Parathyroid adenoma (tissue), 2 donors: Measurements from ENCODE around the gene VCAN.

Source experiments
- H2AFZ ChIP-seq: fragments of 300-600 bp; sonication (generic); one replicate; pipeline ENCODE4 v1.7.0; 2017; ENCODE audit warnings: antibody characterized with exemption, mild to moderate bottlenecking
- H3K27ac ChIP-seq: fragments of 300-600 bp; sonication (generic); one replicate; pipeline ENCODE4 v1.7.0; 2017
- H3K27me3 ChIP-seq: fragments of 300-600 bp; sonication (generic); one replicate; pipeline ENCODE4 v1.7.0; 2017; ENCODE audit warnings: low read length; ENCODE audit not compliant: control insufficient read depth, insufficient read depth
- H3K36me3 ChIP-seq: fragments of 300-600 bp; sonication (generic); one replicate; pipeline ENCODE4 v1.7.0; 2017; ENCODE audit warnings: low read length; ENCODE audit not compliant: control insufficient read depth, insufficient read depth
- H3K4me1 ChIP-seq: fragments of 300-600 bp; sonication (generic); one replicate; pipeline ENCODE4 v1.7.0; 2017; ENCODE audit warnings: control low read depth
- H3K4me2 ChIP-seq: fragments of 300-600 bp; sonication (generic); one replicate; pipeline ENCODE4 v1.7.0; 2017; ENCODE audit warnings: low read length
- H3K4me3 ChIP-seq: fragments of 300-600 bp; sonication (generic); one replicate; pipeline ENCODE4 v1.7.0; 2017; ENCODE audit warnings: low read depth, low read length
- H3K79me2 ChIP-seq: fragments of 300-600 bp; sonication (generic); one replicate; pipeline ENCODE4 v1.7.0; 2017; ENCODE audit warnings: control low read depth
- H3K9ac ChIP-seq: fragments of 300-600 bp; sonication (generic); one replicate; pipeline ENCODE4 v1.7.0; 2017; ENCODE audit warnings: mild to moderate bottlenecking
- H3K9me3 ChIP-seq: fragments of 300-600 bp; sonication (generic); one replicate; pipeline ENCODE4 v1.7.0; 2017; ENCODE audit warnings: low read length; ENCODE audit not compliant: control insufficient read depth
- CTCF ChIP-seq: fragments of 300-600 bp; sonication (generic); IDR thresholded peaks from one replicate; pipeline ENCODE4 v1.7.0; 2017; ENCODE audit warnings: antibody characterized with exemption, mild to moderate bottlenecking
- donor health status: primary hyperparathyroidism.

Gene VCAN

DNA sequence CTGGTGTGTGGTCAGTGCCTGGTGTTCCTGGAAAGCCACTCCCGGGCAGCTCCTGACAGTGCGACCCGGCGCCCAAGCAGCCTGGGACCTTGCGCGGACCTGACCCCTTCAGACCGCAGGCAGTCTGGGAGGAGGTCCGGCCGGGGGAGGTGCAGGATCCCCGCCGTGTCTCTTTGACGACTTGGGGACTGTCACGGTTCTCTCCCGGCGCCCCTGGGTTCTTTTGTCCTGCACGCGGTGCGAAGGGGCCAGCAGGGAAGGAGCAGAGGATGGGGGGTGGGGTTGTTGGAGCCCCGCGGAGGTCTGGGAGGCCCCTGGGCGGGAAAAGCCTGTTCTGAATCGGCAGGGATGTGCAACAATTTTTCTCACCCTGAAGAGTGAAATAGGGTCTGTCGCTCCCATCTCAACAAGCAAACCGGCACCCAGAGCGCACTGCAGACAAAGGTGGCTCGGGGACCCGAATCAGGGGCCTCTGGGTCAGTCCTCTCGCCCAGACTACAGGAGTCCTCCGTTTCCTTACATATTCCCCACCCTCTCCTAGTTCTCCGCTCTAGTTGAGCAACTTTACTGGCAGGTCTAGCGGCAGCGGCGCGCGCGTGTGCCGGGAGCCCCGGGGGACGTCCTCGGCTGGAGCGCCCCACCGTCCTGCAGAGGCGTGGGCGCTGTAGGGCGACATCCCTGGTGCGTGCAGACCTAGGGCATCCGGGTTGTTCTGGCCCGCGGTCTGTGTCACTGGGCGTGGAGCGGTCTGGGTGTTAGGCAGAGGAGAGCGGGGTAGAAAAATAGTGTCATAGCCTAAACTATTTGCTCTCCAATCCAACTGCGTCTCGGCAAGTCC, 1.2 kb downstream of the VCAN start:
- H3K9me3 ChIP-seq = no peaks in the 10 kb centered on the region
- no peak for TF ChIP-seq CTCF
- peak overlapping the region; percentile 66 for H2AFZ ChIP-seq
- peak overlapping the region; percentile 13 for H3K4me3 ChIP-seq
- no peak overlapping the region for H3K27ac ChIP-seq
- H3K36me3 ChIP-seq = no peaks in the 10 kb centered on the region
- H3K79me2 ChIP-seq = no peaks in the 10 kb centered on the region
- no peak overlapping the region for H3K9ac ChIP-seq
- no peaks in the 10 kb centered on the region for H3K27me3 ChIP-seq
- peak overlapping the region; percentile 34 for H3K4me2 ChIP-seq
- peaks cover 2% of the 10 kb centered on the region for H3K4me1 ChIP-seq

DNA sequence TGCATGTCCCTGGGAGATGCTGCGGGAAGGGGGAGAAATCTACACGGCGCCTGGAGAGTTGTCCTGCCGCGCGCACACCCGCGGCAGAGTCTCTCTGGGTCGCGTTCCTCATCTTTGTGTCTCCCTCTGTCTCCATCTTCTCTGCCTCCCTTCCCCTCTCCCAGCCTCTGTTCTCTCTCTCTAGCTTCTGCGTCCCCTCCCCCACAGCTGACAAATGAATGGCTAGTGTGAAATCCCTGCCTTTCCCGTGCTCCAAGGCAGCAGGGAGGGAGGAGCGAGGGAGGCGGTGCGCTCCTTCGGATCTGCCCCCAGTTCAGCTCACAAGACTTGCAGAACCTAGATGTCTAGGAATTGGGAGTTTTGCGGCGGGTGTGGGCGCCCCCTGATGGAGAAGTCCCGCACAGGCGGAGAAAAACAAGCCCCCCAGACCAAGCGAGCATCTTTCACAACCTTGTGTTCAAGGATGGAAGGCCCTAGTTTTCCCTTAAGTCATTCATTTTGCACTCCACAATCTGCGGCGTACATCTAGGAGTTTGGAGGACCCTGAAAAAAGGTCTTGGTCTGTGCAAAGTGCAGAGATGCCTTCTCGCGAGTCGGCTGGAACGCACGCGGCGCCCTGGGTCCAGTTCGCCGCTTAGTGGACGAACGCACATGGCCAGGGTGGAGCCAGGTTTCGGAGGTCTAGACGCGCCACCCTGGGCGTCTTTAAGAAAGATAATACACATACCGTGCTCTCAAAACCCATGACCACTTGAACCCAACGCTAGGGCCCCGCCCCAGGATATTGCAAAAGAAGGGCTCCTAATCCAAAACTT, 2.0 kb downstream of the VCAN start:
- Histone ChIP-seq H2AFZ (peak overlapping the region; percentile 66), H3K9me3 (no peaks in the 10 kb centered on the region), H3K9ac (no peak overlapping the region), H3K4me2 (peak overlapping the region; percentile 34), H3K36me3 (no peaks in the 10 kb centered on the region), H3K4me3 (peak overlapping the region; percentile 13), H3K27me3 (no peaks in the 10 kb centered on the region), H3K79me2 (no peaks in the 10 kb centered on the region), H3K4me1 (peaks cover 2% of the 10 kb centered on the region), H3K27ac (no peak overlapping the region)
- TF ChIP-seq CTCF = peak; percentile 40

DNA sequence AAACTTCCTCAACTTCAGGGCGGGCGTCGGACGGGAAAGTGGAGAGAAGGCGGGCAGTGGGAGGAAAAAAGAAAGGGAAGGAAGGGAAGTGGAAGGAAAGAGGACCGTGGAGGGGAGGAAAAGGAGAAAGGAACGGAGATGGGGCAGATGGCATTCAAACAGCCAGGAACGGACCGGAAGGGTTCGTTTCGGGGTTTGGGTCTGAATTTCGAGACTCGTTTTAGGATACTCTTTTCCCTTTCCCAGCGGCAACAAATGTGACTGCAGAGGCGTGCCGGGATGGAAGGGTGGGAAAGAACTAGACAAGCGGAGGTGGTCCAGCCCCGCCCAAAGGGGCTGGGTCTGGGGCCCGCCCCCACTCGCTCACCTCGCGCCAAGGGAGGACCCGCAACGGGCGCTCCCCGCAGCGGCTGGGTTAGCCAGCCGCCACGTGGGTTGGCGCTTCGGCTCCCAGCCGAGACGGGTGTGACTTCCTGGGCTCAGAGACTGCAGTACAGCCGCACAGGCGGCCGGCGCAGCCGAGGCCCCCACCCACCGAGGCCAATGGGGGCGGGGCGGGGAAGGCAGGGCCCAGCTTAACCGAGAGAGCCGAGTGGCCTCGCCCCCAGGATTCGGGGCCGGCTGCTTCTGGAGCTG, 2.7 kb downstream of the VCAN start:
- H3K27me3 ChIP-seq = no peaks in the 10 kb centered on the region
- no peaks in the 10 kb centered on the region for H3K36me3 ChIP-seq
- H3K9ac ChIP-seq = no peak overlapping the region
- H3K4me2 ChIP-seq = peak overlapping the region; percentile 34
- peak overlapping the region; percentile 66 for H2AFZ ChIP-seq
- peaks cover 2% of the 10 kb centered on the region for H3K4me1 ChIP-seq
- no peaks in the 10 kb centered on the region for H3K79me2 ChIP-seq
- TF ChIP-seq CTCF = no peak
- H3K4me3 ChIP-seq = peak overlapping the region; percentile 13
- H3K27ac ChIP-seq = no peak overlapping the region
- no peaks in the 10 kb centered on the region for H3K9me3 ChIP-seq

GRCh38 chr5:83474991-83475390, 3.4 kb downstream of the VCAN start:
- no peak overlapping the region for H3K9ac ChIP-seq
- no peak for TF ChIP-seq CTCF
- no peaks in the 10 kb centered on the region for H3K79me2 ChIP-seq
- peak overlapping the region; percentile 34 for H3K4me2 ChIP-seq
- no peaks in the 10 kb centered on the region for H3K9me3 ChIP-seq
- no peaks in the 10 kb centered on the region for H3K27me3 ChIP-seq
- H3K4me1 ChIP-seq = peaks cover 2% of the 10 kb centered on the region
- peak overlapping the region; percentile 10 for H2AFZ ChIP-seq
- H3K27ac ChIP-seq = no peak overlapping the region
- no peak overlapping the region for H3K4me3 ChIP-seq
- no peaks in the 10 kb centered on the region for H3K36me3 ChIP-seq
